HG03280 (cell line): ENCODE data around the gene GLIPR1.
A peak's percentile ranks its signal among the peaks of the same experiment; 100 is the strongest.
"Not testable (repeated sequence)": the region's sequence is repeated elsewhere in the genome, so short reads cannot be mapped to it uniquely, and the experiment has no call there.

Experiments
- ATAC-seq: cut with Tn5 transposase; IDR thresholded peaks from one replicate; pipeline ENCODE4 v1.9.1; 2021; ENCODE audit warnings: mild to moderate bottlenecking, moderate library complexity; ENCODE audit not compliant: unreplicated experiment

Gene GLIPR1

DNA sequence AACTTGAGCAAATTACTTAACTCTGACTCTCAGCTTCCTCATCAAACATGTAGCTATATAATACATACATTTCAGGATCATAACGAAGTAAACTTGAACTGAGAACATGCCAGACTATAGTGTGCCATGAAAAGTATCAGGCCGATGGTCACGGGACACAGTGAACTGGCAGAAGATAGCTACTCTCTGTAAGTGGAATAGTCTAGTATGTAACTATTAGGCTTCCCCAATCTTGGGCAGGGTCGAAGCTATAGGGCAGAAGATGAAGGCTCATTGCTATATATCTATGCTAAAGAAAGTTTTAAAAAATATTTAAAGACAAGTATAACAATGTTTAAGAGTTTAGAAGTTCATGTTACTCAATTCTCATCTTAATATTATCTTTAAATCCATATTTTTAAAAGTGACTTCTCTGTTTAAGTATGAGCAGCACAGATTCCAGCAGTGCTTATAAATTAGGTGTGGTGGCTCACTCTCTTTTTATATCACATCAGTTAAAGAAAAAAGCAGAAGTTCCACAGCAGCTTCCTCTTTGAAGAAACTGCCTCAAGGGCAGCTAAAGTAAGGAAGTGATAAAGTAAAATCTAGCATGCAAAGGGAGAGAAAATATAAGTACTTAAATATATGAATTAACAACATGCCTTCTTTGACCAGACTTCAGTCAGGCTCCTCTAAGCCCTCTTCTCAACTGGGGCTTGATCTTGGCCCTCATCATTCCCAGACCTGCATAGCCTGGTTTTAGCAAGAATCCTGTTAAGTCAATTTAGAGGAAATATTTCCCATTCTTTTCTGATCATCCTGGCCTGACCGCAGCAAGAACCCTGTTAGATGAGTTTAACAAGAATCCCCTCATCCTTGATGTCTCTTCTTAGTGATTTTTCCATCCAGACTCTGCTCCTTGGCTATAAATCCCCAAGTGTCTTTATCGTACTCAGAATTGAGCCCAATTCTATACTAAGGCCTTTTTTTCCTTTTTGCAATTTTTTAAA, 8.4 kb upstream of the GLIPR1 start:
- ATAC-seq = no peak

DNA sequence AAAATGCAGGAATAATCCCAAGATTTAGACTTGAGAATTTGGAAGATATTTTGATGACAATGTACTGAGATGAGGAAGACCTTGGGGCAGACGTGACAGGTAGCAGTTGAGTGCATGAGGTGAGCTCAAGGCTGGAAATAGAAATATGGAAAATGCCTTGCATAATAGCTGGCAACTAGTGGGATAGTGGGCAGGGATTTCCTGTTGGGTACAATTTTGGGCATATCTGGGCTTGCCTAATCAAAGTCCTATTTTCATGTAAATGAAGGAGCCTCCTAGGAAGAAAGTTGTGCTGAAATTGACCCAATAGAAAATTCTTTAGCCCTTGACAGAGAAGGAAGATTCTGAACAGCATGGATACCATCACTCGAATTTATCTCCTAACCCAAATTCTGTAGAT, 6.4 kb upstream of the GLIPR1 start:
- no peak for ATAC-seq

DNA sequence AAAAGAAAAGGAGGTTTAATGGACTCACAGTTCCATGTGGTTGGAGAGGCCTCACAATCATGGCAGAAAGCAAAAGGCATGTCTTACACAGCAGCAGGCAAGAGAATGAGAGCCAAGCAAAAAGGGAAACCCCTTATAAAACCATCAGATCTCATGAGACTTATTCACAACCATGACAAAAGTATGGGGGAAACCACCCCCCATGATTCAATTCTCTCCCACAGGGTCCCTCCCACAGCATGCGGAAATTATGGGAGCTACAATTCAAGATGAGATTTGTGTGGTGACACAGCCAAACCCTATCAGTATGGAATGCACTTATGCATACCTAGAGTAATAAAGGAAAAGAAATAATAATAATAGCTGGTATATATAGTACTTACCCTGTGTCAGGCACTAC, 4.5 kb upstream of the GLIPR1 start:
- no peak for ATAC-seq

DNA sequence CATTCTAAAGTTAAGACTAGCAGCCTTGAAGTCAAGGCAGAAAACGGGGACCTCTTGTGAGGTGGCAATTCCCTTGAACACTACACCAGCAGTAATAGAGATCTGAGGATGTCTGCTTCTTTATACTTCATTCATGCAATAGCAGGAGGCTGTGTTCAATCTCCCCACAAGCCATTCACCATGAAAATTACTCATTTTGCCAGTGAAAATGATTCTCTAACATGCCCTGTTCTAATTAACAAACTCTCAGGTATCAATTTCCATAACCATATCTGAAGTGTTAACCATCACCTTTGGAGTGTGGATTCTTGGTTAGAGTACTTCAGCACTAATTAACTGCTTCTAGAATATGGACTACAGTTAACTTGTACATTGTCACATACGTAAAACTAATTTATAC, 3.4 kb upstream of the GLIPR1 start:
- ATAC-seq = no peak

- peak; percentile 15 for ATAC-seq
Observed at GRCh38 chr12:75478116-75478794, 2.3 kb upstream of the GLIPR1 start.

DNA sequence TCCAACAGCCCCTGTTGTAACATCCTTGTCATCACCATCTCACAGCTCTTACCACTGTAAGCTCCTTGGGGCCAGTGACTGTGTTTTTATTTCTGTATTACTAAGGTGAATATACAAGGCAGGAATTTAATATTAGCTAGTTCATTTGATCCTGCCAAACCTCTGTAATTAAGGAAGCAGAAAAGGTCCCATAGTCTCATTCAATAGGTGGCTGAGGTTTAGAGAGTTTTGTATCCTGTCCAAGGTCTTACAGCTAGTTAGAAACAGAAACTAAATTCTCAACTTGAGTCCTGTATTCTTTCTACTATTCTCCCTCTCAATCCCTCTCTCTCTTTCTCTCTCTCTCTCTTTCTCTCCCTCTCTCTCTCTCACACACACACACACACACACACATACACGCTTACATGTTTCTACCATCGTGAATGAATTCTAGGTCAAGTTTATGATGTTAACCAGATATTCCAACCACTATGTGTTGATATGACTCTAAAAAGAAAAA, 543 bp upstream of the GLIPR1 start:
- ATAC-seq = peak; percentile 38

DNA sequence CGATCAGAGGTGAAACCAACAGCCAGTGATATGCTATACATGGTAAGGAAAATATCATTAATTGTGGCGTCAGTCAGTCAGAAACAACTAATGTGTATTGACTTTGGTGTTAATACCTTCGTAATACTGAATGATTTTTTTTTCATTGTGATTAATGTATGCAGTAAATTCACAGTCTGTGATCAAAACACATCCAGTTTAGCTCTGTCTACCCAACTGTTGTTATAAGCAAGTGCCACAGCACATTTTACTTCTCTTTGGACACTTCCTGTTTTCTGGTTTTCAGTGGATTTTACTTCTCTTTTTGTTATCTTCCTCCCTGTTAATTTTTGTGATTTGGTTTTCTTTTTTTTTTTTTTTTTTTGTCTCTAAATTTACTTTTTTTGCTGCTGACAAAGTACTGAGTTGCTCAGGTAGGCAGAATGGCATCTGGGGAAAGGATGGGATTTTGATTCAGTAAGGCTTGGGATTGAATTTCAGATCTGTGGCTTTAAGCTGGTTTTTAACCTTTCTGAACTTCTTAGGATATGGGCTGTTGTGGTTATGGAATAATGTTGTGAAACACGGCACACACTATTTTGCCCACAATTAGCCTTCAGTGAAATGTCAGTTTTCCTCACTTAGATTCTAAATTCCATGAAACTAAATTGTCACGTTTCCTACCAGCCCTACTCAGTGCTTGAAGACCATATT, 604 bp downstream of the GLIPR1 start:
- peak; percentile 21 for ATAC-seq

DNA sequence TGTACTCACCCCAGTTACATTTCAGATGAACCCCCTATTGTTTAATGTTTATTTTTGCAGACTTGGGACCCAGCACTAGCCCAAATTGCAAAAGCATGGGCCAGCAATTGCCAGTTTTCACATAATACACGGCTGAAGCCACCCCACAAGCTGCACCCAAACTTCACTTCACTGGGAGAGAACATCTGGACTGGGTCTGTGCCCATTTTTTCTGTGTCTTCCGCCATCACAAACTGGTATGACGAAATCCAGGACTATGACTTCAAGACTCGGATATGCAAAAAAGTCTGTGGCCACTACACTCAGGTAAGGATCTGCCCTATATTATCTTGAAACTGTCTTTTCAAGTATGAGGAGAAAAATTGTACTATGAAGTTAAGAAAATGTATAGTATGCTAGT, 1.2 kb downstream of the GLIPR1 start:
- no peak for ATAC-seq

DNA sequence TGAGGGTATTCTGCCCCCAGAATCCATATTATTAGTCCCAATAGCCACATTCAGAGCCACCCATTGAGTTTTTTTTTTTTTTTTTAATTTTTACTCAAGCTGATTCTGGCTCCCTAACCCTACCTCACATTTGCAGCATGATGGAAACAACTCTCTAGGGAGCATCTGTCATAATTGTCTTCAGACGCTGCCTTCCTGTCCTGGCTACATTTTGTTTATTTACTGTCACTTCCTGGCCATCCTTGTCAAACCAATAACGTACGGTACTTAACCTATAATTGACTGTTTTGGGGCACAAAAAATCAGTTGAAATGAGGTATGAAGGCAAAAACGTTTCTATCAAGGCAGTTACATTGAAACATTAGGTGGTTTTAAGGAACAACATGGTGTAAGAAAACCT, 2.1 kb downstream of the GLIPR1 start:
- ATAC-seq = no peak

GRCh38 chr12:75483431-75483830, 2.9 kb downstream of the GLIPR1 start:
- ATAC-seq = no peak

- ATAC-seq = not testable (repeated sequence)
Observed at GRCh38 chr12:75484450-75484849, 3.9 kb downstream of the GLIPR1 start.

DNA sequence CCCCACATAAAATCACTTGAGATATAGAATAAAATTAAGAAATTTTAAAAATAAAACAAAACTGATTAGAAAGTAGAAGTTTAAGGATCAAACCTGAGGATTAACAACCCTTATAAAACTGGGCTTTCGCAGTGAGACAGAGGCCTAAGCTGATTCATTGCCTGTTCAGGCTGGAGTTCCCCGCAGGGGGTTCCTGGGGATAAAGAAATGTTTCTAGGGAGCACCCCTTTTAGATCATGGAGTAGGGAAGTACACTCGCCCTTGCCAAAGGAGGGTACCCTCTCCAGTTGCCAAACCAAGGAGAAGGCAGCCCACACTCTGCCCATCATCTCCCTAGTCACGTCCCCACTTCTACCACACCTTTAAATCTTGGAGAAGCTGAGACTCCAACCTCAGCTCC, 6.8 kb downstream of the GLIPR1 start:
- ATAC-seq = no peak

- no peak for ATAC-seq
Observed at GRCh38 chr12:75488553-75488952, 8.0 kb downstream of the GLIPR1 start.

DNA sequence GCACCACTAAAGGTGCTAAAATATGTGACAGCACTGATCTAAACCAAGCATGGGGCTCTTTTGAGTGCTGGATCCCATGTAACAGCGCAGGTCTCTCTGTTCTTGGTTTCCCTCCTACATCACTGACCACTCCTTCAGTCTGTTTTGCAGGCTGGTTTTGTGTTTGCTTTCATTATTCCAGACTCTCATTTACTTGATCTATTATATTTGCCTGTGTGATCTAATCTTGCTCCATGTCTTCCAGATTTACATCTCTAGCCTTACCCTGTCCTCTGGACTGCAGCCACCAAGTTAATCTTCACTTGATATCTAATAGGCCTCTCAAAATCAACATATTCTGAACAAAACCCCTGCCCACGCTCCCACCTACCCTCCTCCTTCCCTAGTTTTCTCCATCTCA, 8.6 kb downstream of the GLIPR1 start:
- no peak for ATAC-seq

DNA sequence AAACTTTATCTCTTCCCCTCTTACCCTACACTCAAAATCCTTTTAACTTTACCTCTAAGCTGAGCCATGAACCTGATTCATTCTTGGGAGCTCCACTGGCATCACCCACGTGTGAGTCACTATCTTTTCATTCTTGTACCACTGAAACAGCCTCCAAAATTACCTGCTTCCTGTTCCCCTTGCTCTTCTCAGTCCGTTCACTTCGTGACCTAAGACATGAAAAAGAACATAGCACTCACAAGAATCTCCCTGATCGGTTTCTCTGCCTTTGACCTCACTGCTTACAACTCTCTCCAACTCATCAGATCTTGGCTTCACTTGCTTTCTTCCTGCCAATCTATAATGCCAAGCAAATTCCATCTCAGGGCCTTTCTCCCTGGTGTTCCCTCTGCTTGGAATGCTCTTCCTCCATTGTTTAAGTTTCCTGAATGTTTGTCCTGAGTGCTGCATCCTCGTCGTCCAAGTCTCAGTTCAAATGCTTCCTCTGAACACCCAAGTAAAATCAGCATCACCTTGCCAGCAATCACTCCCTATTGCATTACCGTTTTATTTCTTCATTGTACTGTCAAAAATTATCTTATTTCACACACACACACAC, 9.2 kb downstream of the GLIPR1 start:
- peak; percentile 69 for ATAC-seq

GRCh38 chr12:75491169-75491568, 10.6 kb downstream of the GLIPR1 start:
- ATAC-seq = no peak

- ATAC-seq = no peak
Observed at GRCh38 chr12:75503459-75503858, 22.9 kb downstream of the GLIPR1 start.

- no peak for ATAC-seq
Observed at GRCh38 chr12:75503866-75504265, 23.3 kb downstream of the GLIPR1 start.

GRCh38 chr12:75505706-75506312, 25.3 kb downstream of the GLIPR1 start:
- no peak for ATAC-seq

GRCh38 chr12:75507086-75507485, 26.5 kb downstream of the GLIPR1 start:
- no peak for ATAC-seq

GRCh38 chr12:75508159-75508558, 27.6 kb downstream of the GLIPR1 start:
- no peak for ATAC-seq
